ENCODE measurements around the gene ELMO3. TPM values are rescaled to one million over a fixed set of nuclear protein-coding genes. Genes with fewer than 3 reads are reported as not detected.

Gene ELMO3
- total RNA-seq, 2 experiments from 2014 or later: 1.9 to 2.3 TPM

DNA sequence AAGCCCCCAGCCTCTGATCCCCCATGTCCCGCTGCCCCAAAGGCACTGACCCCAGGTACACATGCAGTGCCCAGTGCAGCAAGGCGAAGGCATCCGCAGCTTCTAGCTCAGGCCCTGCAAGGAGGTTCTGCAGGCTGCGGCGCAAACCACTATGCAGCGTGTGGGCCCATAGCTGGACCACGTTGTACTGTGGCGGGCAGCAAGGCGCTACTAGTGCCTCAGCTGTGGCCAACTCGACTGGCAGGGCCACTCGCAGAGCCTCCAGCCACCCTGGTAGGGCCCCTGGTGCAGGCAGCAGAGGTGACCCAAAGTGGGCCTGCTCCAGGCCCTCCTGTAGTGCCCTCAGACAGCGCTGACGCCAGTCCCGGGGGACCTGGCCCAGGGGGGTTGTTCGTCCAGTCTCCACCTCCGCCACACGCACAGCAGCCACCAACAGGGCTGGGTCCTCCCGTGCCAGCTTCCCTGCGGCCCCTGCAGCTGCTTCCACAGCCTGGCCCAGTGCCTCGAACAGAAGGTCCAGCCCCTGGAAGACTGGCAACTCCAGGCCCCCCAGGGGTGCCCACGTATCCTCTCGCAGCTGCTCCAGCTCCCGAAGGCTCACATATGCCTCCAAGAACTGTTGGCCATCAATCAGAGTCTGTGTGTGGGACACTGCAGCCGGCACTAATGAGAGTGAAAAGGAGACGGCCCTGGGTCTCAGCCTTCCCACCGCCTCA is 11.6 kb upstream of the ELMO3 start:
- Mint-ChIP-seq H3K9me3 (no peaks in the 10 kb centered on the region), H3K27me3 (no peaks in the 10 kb centered on the region), H3K36me3 (ENCODE audit: low read depth) (peaks cover 5% of the 10 kb centered on the region), H3K27ac (no peak overlapping the region), H3K4me1 (ENCODE audit: low read depth) (peaks cover 23% of the 10 kb centered on the region), H3K4me3 (no peak overlapping the region)
- Histone ChIP-seq H3K4me3 (ENCODE audit: low read length) (no peak overlapping the region), H3K36me3 (ENCODE audit: insufficient read depth, low read length) (no peaks in the 10 kb centered on the region), H3K9me3 (ENCODE audit: control insufficient read depth in 1 of 2, insufficient read depth in 1 of 2, low read length in 2 of 2) (no peaks in the 10 kb centered on the region), H3K27ac (ENCODE audit: low read depth in 1 of 2, low read length in 2 of 2) (no peak overlapping the region), H3K4me1 (ENCODE audit: insufficient read depth, low read length) (peaks cover 35% of the 10 kb centered on the region), H3K27me3 (ENCODE audit: control insufficient read depth in 1 of 2, insufficient read depth in 2 of 2, low read length in 2 of 2) (no peaks in the 10 kb centered on the region)
- CTCF ChIA-PET: no interaction called here
- intact Hi-C loops (cut with DNase I, micrococcal nuclease): loop anchor here (5.0 to 10.0 kb wide), 2 partner anchors 170 to 173 kb away; no protein-coding TSS in a partner anchor
- DNase-seq (no peak), ATAC-seq (ENCODE audit: poor library complexity) (no peak)
- TF ChIP-seq CTCF (IDR thresholded peaks at IDR 0.05): no peak
- POLR2A ChIA-PET: interaction anchor here (5.2 kb wide), 1 partner anchor 26 kb away, joined by 51 read pairs; the partner anchor contains the start of genes FBXL8 and TRADD

- DNase-seq: no peak
- Mint-ChIP-seq H3K9me3 (no peaks in the 10 kb centered on the region), H3K27ac (no peak overlapping the region), H3K36me3 (ENCODE audit: low read depth) (peaks cover 10% of the 10 kb centered on the region), H3K27me3 (no peaks in the 10 kb centered on the region), H3K4me3 (peak overlapping the region; percentile 60), H3K4me1 (ENCODE audit: low read depth) (peaks cover 32% of the 10 kb centered on the region)
- ChIA-PET POLR2A (interaction anchor here (0.7 kb wide), 1 partner anchor 379 kb away, joined by 3 read pairs; no protein-coding TSS in a partner anchor), CTCF (interaction anchor here (1.4 kb wide), 1 partner anchor 170 kb away, joined by 3 read pairs; no protein-coding TSS in a partner anchor)
- no peak for ATAC-seq (ENCODE audit: poor library complexity)
- Histone ChIP-seq H3K36me3 (ENCODE audit: insufficient read depth, low read length) (peaks cover 5% of the 10 kb centered on the region), H3K4me1 (ENCODE audit: insufficient read depth, low read length) (peaks cover 40% of the 10 kb centered on the region), H3K9me3 (ENCODE audit: control insufficient read depth in 1 of 2, insufficient read depth in 1 of 2, low read length in 2 of 2) (no peaks in the 10 kb centered on the region), H3K27me3 (ENCODE audit: control insufficient read depth in 1 of 2, insufficient read depth in 2 of 2, low read length in 2 of 2) (no peaks in the 10 kb centered on the region), H3K27ac (ENCODE audit: low read depth in 1 of 2, low read length in 2 of 2) (no peak overlapping the region), H3K4me3 (ENCODE audit: low read length) (no peak overlapping the region)
- intact Hi-C loops (cut with DNase I, micrococcal nuclease): loop anchor here (5.0 to 10.0 kb wide), 2 partner anchors 171 to 174 kb away; no protein-coding TSS in a partner anchor
- TF ChIP-seq CTCF (IDR thresholded peaks at IDR 0.05): no peak
Observed at GRCh38 chr16:67188323-67188722, 10.6 kb upstream of the ELMO3 start.

- TF ChIP-seq CTCF (IDR thresholded peaks at IDR 0.05): no peak
- Mint-ChIP-seq H3K4me1 (ENCODE audit: low read depth) (peaks cover 37% of the 10 kb centered on the region), H3K36me3 (ENCODE audit: low read depth) (peaks cover 15% of the 10 kb centered on the region), H3K9me3 (no peaks in the 10 kb centered on the region), H3K27me3 (no peaks in the 10 kb centered on the region), H3K4me3 (no peak overlapping the region), H3K27ac (no peak overlapping the region)
- H3K9me3 ChIP-seq (ENCODE audit: control insufficient read depth in 1 of 2, insufficient read depth in 1 of 2, low read length in 2 of 2): no peaks in the 10 kb centered on the region
- H3K4me3 ChIP-seq (ENCODE audit: low read length): no peak overlapping the region
- intact Hi-C loops (cut with DNase I, micrococcal nuclease): loop anchor here (5.0 to 10.0 kb wide), 2 partner anchors 171 to 174 kb away; no protein-coding TSS in a partner anchor
- peaks cover 10% of the 10 kb centered on the region for H3K36me3 ChIP-seq (ENCODE audit: insufficient read depth, low read length)
- CTCF ChIA-PET: interaction anchor here (1.4 kb wide), 1 partner anchor 171 kb away, joined by 3 read pairs; no protein-coding TSS in a partner anchor
- POLR2A ChIA-PET: no interaction called here
- ATAC-seq (ENCODE audit: poor library complexity) (no peak), DNase-seq (no peak)
- no peak overlapping the region for H3K27ac ChIP-seq (ENCODE audit: low read depth in 1 of 2, low read length in 2 of 2)
- peaks cover 42% of the 10 kb centered on the region for H3K4me1 ChIP-seq (ENCODE audit: insufficient read depth, low read length)
- no peaks in the 10 kb centered on the region for H3K27me3 ChIP-seq (ENCODE audit: control insufficient read depth in 1 of 2, insufficient read depth in 2 of 2, low read length in 2 of 2)
Observed at GRCh38 chr16:67188798-67189197, 10.1 kb upstream of the ELMO3 start.
